Measurements from ENCODE around the gene ZNF770. TPM values are rescaled to one million over a fixed set of nuclear protein-coding genes. Genes with fewer than 3 reads are reported as not detected.
A peak's percentile ranks its signal among the peaks of the same experiment; 100 is the strongest.

The ZNF770 gene
- total RNA-seq, 1 experiment from 2014 or later = 26.9 TPM

DNA sequence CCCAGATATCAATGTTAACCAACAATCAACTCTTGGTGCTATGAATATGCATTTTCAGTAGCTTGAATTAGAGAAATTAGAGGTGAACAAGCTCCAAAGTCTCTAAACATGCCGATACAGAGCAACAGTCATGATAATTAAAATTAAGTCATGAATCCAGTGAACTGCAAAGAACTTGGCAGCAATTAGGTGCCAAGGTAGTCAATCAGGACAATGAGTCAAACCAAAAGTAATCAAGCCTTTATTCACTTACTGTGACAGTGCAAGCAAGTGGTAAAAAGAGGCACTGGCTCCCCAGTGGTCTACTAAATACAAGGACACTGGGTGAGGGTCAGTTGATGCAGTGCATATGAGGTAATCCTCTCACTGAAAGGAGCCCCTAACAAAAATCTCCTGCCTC lies 1.8 kb downstream of the ZNF770 start:
- H3K4me2 ChIP-seq (ENCODE audit: low read length) = peak overlapping the region; percentile 90
- peaks cover 63% of the 10 kb centered on the region for H3K79me2 ChIP-seq (ENCODE audit: low read length)
- H3K9me3 ChIP-seq (ENCODE audit: low read length) = no peaks in the 10 kb centered on the region
- H3K27me3 ChIP-seq (ENCODE audit: low read length) = no peaks in the 10 kb centered on the region
- ATAC-seq (no peak), DNase-seq (no peak)
- H3K4me3 ChIP-seq (ENCODE audit: low read length) = peak overlapping the region; percentile 91
- POLR2A ChIA-PET (ENCODE audit: unreplicated experiment) = interaction anchor here (0.6 kb wide), 1 partner anchor 16 kb away, joined by 7 read pairs; no protein-coding TSS in a partner anchor
- peaks cover 32% of the 10 kb centered on the region for H3K36me3 ChIP-seq (ENCODE audit: low read depth, low read length)
- intact Hi-C loops (cut with micrococcal nuclease) = loop anchor here (10.0 kb wide), 1 partner anchor 558 kb away; the partner anchor contains the start of gene DPH6
- H3F3A ChIP-seq (ENCODE audit: low read length, unreplicated experiment) = no peaks in the 10 kb centered on the region
- TF ChIP-seq, protein P1, sequence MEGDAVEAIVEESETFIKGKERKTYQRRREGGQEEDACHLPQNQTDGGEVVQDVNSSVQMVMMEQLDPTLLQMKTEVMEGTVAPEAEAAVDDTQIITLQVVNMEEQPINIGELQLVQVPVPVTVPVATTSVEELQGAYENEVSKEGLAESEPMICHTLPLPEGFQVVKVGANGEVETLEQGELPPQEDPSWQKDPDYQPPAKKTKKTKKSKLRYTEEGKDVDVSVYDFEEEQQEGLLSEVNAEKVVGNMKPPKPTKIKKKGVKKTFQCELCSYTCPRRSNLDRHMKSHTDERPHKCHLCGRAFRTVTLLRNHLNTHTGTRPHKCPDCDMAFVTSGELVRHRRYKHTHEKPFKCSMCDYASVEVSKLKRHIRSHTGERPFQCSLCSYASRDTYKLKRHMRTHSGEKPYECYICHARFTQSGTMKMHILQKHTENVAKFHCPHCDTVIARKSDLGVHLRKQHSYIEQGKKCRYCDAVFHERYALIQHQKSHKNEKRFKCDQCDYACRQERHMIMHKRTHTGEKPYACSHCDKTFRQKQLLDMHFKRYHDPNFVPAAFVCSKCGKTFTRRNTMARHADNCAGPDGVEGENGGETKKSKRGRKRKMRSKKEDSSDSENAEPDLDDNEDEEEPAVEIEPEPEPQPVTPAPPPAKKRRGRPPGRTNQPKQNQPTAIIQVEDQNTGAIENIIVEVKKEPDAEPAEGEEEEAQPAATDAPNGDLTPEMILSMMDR (conservative IDR thresholded peaks at IDR 0.05; ENCODE audit: low read depth, low read length) = no peak
- TF ChIP-seq EZH2 (IDR thresholded peaks at IDR 0.05; ENCODE audit: low read length, unreplicated experiment) (no peak), EZH2phosphoT487 (IDR thresholded peaks at IDR 0.05; ENCODE audit: borderline replicate concordance, low read length) (no peak)
- no peak overlapping the region for H2AFZ ChIP-seq (ENCODE audit: low read length)
- peak overlapping the region; percentile 99 for H3K9ac ChIP-seq (ENCODE audit: low read length)
- CTCF ChIA-PET = no interaction called here
- BruUV-seq (replicated peaks) = no TSS peak
- H3K9me2 ChIP-seq (replicated peaks; ENCODE audit: low read length) = no peaks in the 10 kb centered on the region
- peaks cover 30% of the 10 kb centered on the region for H3K4me1 ChIP-seq (ENCODE audit: insufficient read depth, low read length)
- H4K20me1 ChIP-seq (ENCODE audit: low read length) = peaks cover 25% of the 10 kb centered on the region
- H3K27ac ChIP-seq (ENCODE audit: low read length) = no peak overlapping the region

DNA sequence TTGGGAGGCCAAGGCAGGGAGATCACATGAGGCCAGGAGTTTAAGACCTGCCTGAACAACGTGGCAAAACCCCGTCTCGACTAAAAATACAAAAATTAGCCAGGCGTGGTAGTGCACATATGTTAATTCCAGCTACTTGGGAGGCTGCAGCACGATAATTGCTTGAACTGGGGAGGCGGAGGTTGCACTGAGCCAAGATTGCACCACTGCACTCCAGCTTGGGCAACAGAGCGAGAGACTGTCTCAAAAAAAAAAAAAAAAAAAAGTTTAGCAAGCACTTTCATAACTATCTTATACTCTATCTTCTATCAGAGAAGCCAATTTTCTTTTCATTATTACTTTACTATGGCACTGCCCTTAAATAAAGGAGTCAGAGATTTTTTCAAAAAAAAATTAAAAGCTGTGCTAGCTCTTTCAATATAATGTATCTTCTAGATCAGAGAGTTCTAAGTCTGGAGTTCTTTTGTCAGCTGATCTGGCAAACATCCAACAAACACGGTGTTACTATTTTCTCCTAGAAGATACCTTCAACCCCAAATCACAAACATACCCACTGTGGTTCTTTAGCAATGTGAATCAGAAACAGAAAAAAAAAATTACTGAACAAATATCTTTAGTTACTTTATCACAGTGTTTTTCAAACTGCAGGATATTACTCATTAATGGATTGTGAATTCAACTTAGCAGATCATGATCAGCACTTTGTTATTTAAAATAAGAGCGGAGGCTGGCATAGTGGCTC lies 3.0 kb downstream of the ZNF770 start:
- H3K27ac ChIP-seq (ENCODE audit: low read length) = no peak overlapping the region
- ChIA-PET CTCF (interaction anchor here (0.9 kb wide), 1 partner anchor 16 kb away, joined by 3 read pairs; the partner anchor contains the start of gene AQR), POLR2A (ENCODE audit: unreplicated experiment) (interaction anchor here (0.7 kb wide), 1 partner anchor 34 kb away, joined by 7 read pairs; no protein-coding TSS in a partner anchor)

More for the DNA sequence above, 3.0 kb downstream of the ZNF770 start:
- DNase-seq = peak; percentile 24
- H3K9me2 ChIP-seq (replicated peaks; ENCODE audit: low read length) = no peaks in the 10 kb centered on the region
- intact Hi-C loops (cut with micrococcal nuclease) = loop anchor here (10.0 kb wide), 1 partner anchor 560 kb away; the partner anchor contains the start of gene DPH6
- H2AFZ ChIP-seq (ENCODE audit: low read length) = no peak overlapping the region
- H3K4me3 ChIP-seq (ENCODE audit: low read length) = peak overlapping the region; percentile 91; the same call in 1 of the 2 replicates
- H3F3A ChIP-seq (ENCODE audit: low read length, unreplicated experiment) = no peaks in the 10 kb centered on the region
- BruUV-seq (replicated peaks) = no TSS peak
- TF ChIP-seq, protein P1 (conservative IDR thresholded peaks at IDR 0.05; ENCODE audit: low read depth, low read length) = no peak
- TF ChIP-seq EZH2 (IDR thresholded peaks at IDR 0.05; ENCODE audit: low read length, unreplicated experiment) = no peak
- no peak for TF ChIP-seq EZH2phosphoT487 (IDR thresholded peaks at IDR 0.05; ENCODE audit: borderline replicate concordance, low read length)
- no peak overlapping the region for H3K9ac ChIP-seq (ENCODE audit: low read length)
- peaks cover 33% of the 10 kb centered on the region for H3K36me3 ChIP-seq (ENCODE audit: low read depth, low read length)
- no peak for ATAC-seq
- H3K27me3 ChIP-seq (ENCODE audit: low read length) = no peaks in the 10 kb centered on the region
- H3K79me2 ChIP-seq (ENCODE audit: low read length) = peaks cover 63% of the 10 kb centered on the region
- H3K4me2 ChIP-seq (ENCODE audit: low read length) = peak overlapping the region; percentile 90
- peaks cover 25% of the 10 kb centered on the region for H4K20me1 ChIP-seq (ENCODE audit: low read length)
- H3K9me3 ChIP-seq (ENCODE audit: low read length) = no peaks in the 10 kb centered on the region
- peaks cover 26% of the 10 kb centered on the region for H3K4me1 ChIP-seq (ENCODE audit: insufficient read depth, low read length)

Measured in PC-3 (cell line).